Choroid plexus epithelial cell (primary cell): ENCODE data around the gene SAMD14.

Experiments used
- DNase-seq: peaks from one replicate; pipeline ENCODE4 v3.0.0-alpha.2; 2010; ENCODE audit warnings: low read depth
- H3K4me3 ChIP-seq: 2 replicates; pipeline ENCODE4 v1.5.1; 2011; ENCODE audit warnings: low read depth, mild to moderate bottlenecking, control low read depth, low read length, moderate library complexity
- CTCF ChIP-seq: conservative IDR thresholded peaks from 2 replicates; pipeline ENCODE4 v1.5.1; 2011; ENCODE audit warnings: low read depth, mild to moderate bottlenecking, control low read depth, inconsistent platforms, low read length, moderate library complexity

The SAMD14 gene

DNA sequence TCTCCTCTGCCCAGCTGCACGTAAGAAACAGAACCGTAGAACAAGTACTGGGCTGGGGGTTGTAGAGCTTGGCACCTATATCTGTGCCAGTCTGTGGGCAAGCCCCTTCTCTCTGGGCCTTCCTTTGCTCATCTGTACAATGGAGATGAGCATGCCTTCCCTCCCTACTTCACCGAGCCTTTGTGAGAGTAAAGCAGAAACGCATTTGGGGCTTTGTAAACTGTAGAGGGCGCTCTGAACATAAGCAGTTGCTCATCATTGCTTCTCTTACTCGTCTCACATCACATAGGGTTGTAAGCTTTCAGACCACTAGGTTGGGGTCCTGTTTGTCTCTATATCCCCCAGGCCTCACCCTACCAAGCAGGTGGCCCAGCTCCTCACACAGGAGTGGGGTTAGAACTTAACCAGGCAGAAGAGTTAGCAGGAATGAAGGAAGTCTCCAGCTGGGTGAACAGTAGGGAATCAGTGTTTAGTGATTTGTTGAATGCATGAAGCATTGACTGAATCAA, 15.1 kb downstream of the SAMD14 start:
- peak; percentile 81 for TF ChIP-seq CTCF
- peak; percentile 87 for DNase-seq
- no peak overlapping the region for H3K4me3 ChIP-seq

DNA sequence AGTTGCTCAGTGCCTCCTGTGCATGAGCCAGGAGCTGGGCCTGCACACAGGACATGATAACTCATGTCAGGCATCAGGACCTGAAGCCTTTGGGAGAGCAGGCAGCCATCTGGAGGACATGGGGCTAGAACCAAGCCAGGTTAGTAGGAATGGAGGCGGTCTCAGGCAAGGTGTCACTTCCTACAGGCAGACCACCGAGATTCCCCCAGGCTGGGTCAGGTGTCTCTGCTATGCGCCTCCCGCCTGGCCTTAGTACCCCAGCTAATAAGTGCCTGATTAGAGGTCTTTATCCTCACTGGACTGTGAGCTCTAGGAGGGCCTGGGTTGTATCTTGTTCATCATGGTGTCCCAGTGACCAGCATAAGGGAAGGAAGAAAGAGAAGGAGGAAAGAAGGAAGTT, 15.6 kb downstream of the SAMD14 start:
- DNase-seq, result no peak
- TF ChIP-seq CTCF, result no peak
- no peak overlapping the region for H3K4me3 ChIP-seq

GRCh38 chr17:50113624-50114320, 16.2 kb downstream of the SAMD14 start:
- no peak overlapping the region for H3K4me3 ChIP-seq
- DNase-seq, result no peak
- no peak for TF ChIP-seq CTCF

- TF ChIP-seq CTCF, result no peak
- DNase-seq, result no peak
- no peak overlapping the region for H3K4me3 ChIP-seq
Measured at GRCh38 chr17:50112694-50113093, 17.3 kb downstream of the SAMD14 start.

DNA sequence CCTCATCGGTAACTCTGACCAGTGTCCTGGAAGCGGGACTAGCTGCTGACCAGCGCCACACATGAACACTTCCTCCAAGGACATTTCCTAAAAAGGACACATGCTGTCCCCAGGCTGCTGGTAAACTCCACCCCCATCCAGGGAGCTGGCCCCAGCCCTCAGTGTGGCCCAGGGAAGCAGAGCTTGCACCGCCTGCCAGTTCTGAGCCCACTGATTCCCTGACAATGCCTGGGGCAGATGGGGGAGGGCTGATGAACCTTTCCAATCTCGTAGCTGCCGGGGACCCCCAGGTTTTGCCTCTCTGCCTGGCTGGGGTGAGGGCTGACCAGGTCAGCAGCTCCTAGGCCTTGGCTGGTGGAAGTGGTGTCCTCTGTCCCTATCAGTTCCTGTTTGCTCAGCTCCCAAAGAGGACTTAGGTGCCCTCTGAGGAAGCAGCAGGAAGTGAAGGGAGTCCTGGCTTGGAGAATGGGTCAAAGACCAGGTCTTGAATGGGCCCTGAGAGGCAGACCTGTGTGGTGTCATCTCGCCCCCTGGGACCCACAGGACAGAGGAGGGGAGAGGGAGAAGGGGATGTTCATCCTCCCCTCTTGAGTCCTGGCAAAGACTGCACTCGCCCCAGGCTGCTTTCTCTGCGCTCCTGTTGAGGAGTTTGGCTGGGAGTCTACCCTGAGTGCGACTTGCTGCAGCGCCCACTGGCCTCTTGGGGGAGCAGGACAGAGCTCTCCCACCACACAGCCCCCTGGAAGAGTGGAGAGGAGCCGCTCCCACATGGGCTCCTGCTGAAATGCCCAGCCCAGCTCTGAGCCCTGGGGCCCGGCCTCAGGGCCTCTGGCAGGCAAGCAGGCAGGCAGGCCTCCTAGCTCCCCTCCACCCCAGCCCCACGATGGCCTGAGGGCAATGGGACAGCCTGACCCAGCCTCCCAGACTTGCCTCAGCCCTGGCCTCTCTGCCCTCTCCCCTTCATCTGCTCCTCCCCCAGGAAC, 18.0 kb downstream of the SAMD14 start:
- H3K4me3 ChIP-seq, result no peak overlapping the region
- TF ChIP-seq CTCF, result peak; percentile 7
- no peak for DNase-seq

DNA sequence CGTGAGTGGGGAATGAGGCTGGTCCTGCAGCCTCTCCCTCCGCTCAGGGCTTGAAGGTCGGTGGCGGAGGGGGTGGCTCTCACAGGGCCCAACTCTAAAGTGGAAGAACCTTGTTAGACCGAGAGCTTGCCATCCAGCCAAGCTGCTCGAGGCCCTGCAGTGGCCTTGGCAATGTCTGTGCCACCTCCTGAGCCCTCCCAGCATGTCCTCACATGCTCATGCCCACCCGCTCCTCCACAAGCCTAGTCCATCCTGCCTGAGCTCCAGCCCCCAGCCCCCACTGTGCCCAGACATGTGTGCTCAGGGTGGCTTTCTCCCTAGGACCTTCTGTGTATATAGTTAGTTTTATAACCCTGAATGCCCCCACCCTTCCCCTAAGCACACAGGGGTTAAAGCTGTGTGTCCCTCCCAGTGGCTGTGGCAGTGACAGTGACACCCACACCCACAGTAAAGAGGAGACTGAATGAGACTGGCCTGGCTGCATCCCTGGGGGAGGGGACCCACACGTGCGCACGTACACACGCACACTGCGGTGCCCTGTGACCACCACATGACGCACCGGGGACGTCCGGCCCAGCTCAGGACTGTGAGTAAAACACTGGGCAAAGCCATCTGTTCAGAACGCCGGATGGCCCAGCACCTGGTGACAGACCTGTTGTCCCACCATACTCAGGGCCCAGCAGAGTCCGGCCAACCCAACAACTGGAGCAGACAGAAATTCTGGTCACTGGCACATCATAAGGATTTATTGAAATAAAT, 19.2 kb downstream of the SAMD14 start:
- no peak for TF ChIP-seq CTCF
- no peak for DNase-seq
- H3K4me3 ChIP-seq, result no peak overlapping the region
